ENCODE measurements around the gene NEMP1.

DNA sequence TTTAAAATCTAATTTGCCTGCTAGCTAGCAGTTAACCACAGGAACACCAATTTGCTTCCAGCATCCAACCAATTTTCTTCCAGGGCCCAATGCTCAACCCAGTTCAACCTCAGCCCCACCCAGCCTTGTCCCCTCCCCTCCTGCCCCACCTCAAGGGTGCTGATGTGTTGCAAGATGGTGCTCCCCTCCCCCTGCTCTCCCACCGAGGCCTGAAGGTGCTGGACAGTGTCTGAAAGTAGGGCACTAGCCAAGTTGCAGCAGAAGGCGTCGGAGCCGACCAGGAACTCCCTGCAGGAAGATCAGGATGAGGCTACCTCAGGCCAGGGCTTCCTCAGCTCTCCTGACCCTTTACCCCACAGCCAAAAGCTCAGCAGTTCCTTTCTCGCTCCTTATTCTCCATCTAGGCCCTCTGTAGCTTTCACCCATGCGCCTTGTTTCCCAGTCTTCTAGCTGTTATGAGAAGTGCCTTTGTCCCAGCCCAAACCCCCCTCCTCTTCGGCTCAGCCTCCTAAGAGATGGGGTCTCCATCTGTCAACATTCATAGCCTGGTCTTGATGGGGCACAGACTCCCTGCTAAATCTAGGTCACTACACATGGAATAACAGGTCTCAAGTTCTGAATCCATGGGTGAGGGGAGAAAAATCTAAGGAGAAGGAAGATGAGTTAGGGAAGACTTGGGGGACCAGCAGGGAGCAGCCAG lies 29.0 kb upstream of the NEMP1 start:
- TF ChIP-seq, protein P1, sequence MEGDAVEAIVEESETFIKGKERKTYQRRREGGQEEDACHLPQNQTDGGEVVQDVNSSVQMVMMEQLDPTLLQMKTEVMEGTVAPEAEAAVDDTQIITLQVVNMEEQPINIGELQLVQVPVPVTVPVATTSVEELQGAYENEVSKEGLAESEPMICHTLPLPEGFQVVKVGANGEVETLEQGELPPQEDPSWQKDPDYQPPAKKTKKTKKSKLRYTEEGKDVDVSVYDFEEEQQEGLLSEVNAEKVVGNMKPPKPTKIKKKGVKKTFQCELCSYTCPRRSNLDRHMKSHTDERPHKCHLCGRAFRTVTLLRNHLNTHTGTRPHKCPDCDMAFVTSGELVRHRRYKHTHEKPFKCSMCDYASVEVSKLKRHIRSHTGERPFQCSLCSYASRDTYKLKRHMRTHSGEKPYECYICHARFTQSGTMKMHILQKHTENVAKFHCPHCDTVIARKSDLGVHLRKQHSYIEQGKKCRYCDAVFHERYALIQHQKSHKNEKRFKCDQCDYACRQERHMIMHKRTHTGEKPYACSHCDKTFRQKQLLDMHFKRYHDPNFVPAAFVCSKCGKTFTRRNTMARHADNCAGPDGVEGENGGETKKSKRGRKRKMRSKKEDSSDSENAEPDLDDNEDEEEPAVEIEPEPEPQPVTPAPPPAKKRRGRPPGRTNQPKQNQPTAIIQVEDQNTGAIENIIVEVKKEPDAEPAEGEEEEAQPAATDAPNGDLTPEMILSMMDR (IDR thresholded peaks at IDR 0.05; ENCODE audit: low read depth, low read length, missing input control), result no peak
- TF ChIP-seq EGR1 (IDR thresholded peaks at IDR 0.05; ENCODE audit: low read depth in 2 of 2), result no peak
- TF ChIP-seq YY1 (IDR thresholded peaks at IDR 0.05), result no peak
- TF ChIP-seq, protein P2, sequence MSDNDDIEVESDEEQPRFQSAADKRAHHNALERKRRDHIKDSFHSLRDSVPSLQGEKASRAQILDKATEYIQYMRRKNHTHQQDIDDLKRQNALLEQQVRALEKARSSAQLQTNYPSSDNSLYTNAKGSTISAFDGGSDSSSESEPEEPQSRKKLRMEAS (IDR thresholded peaks at IDR 0.05), result no peak
- TF ChIP-seq, protein P3, sequence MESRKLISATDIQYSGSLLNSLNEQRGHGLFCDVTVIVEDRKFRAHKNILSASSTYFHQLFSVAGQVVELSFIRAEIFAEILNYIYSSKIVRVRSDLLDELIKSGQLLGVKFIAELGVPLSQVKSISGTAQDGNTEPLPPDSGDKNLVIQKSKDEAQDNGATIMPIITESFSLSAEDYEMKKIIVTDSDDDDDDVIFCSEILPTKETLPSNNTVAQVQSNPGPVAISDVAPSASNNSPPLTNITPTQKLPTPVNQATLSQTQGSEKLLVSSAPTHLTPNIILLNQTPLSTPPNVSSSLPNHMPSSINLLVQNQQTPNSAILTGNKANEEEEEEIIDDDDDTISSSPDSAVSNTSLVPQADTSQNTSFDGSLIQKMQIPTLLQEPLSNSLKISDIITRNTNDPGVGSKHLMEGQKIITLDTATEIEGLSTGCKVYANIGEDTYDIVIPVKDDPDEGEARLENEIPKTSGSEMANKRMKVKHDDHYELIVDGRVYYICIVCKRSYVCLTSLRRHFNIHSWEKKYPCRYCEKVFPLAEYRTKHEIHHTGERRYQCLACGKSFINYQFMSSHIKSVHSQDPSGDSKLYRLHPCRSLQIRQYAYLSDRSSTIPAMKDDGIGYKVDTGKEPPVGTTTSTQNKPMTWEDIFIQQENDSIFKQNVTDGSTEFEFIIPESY (IDR thresholded peaks at IDR 0.05), result no peak
- TF ChIP-seq RAD21 (IDR thresholded peaks at IDR 0.05), result no peak
- TF ChIP-seq, protein P4, sequence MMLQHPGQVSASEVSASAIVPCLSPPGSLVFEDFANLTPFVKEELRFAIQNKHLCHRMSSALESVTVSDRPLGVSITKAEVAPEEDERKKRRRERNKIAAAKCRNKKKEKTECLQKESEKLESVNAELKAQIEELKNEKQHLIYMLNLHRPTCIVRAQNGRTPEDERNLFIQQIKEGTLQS (IDR thresholded peaks at IDR 0.05), result no peak
- no peak for TF ChIP-seq RXRA (IDR thresholded peaks at IDR 0.05)
- no peak for TF ChIP-seq JUND (IDR thresholded peaks at IDR 0.05)
- TF ChIP-seq, protein P5, sequence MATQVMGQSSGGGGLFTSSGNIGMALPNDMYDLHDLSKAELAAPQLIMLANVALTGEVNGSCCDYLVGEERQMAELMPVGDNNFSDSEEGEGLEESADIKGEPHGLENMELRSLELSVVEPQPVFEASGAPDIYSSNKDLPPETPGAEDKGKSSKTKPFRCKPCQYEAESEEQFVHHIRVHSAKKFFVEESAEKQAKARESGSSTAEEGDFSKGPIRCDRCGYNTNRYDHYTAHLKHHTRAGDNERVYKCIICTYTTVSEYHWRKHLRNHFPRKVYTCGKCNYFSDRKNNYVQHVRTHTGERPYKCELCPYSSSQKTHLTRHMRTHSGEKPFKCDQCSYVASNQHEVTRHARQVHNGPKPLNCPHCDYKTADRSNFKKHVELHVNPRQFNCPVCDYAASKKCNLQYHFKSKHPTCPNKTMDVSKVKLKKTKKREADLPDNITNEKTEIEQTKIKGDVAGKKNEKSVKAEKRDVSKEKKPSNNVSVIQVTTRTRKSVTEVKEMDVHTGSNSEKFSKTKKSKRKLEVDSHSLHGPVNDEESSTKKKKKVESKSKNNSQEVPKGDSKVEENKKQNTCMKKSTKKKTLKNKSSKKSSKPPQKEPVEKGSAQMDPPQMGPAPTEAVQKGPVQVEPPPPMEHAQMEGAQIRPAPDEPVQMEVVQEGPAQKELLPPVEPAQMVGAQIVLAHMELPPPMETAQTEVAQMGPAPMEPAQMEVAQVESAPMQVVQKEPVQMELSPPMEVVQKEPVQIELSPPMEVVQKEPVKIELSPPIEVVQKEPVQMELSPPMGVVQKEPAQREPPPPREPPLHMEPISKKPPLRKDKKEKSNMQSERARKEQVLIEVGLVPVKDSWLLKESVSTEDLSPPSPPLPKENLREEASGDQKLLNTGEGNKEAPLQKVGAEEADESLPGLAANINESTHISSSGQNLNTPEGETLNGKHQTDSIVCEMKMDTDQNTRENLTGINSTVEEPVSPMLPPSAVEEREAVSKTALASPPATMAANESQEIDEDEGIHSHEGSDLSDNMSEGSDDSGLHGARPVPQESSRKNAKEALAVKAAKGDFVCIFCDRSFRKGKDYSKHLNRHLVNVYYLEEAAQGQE (IDR thresholded peaks at IDR 0.05), result no peak

Data from liver (tissue), 3 donors.